HFFc6 (cell line): Measurements from ENCODE around the gene CENPU. TPM values are rescaled to one million over a fixed set of nuclear protein-coding genes. Genes with fewer than 3 reads are reported as not detected.

Source experiments
- DNase-seq: peaks from one replicate; pipeline ENCODE4 v3.0.0-alpha.2; 2018
- H3K27ac Mint-ChIP-seq: 2 replicates; pipeline ENCODE4 v1.8.0; 2020; ENCODE audit warnings: mild to moderate bottlenecking, mixed read lengths
- H3K27me3 Mint-ChIP-seq: 2 replicates; pipeline ENCODE4 v1.8.0; 2021; ENCODE audit warnings: mild to moderate bottlenecking, moderate library complexity, mixed read lengths; ENCODE audit not compliant: insufficient read depth
- H3K36me3 Mint-ChIP-seq: 2 replicates; pipeline ENCODE4 v1.8.0; 2021; ENCODE audit warnings: low read depth, mixed read lengths
- H3K4me1 Mint-ChIP-seq: 2 replicates; pipeline ENCODE4 v1.8.0; 2020; ENCODE audit warnings: low read depth, mixed read lengths
- H3K4me3 Mint-ChIP-seq: 2 replicates; pipeline ENCODE4 v1.8.0; 2020; ENCODE audit warnings: mild to moderate bottlenecking, moderate library complexity, mixed read lengths
- H3K9me3 Mint-ChIP-seq: 2 replicates; pipeline ENCODE4 v1.8.0; 2020; ENCODE audit warnings: mild to moderate bottlenecking, mixed read lengths
- total RNA-seq, 6 experiments: library from RNA; stranded (reverse); fragmentation: NEBNext Ultra II Directional; extraction: Animal tissue kit (Norgen Biotek cat#: 25700); gene quantifications; 2 replicates in 1 of 6; 3 replicates in 5 of 6; pipeline ENCODE4 v1.2.3, GENCODE V29; 2021
- TF ChIP-seq, protein P1 (sequence below): fragments of 200-600 bp; sonication (generic); IDR thresholded peaks from 2 replicates; pipeline ENCODE4 v1.5.0; 2021; ENCODE audit warnings: antibody characterized with exemption, mild to moderate bottlenecking

The CENPU gene
- total RNA-seq, 6 experiments from 2014 or later = 8.8 to 19.1 (median 17.0) TPM

DNA sequence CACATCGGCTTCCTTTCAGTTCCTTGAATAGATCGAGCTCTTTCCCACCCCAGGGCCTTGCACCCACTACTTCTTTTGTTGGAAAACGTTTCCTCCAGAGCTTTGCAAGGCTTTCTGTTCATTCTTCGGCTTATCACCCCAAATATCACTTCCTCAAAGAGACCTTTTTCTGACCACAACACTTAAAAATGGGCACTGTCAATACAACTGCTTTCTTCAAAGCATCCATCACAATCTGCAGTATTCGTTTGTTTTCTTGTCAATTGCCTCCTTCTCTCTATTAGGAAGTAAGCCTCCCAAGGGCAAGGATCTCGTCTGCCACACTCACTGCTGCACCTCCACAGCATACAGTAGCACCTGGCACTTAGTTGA lies 17.7 kb upstream of the CENPU start:
- H3K36me3 Mint-ChIP-seq = peaks cover 10% of the 10 kb centered on the region; the same call in 1 of the 2 replicates
- H3K4me3 Mint-ChIP-seq = no peak overlapping the region
- no peaks in the 10 kb centered on the region for H3K9me3 Mint-ChIP-seq
- TF ChIP-seq, protein P1, sequence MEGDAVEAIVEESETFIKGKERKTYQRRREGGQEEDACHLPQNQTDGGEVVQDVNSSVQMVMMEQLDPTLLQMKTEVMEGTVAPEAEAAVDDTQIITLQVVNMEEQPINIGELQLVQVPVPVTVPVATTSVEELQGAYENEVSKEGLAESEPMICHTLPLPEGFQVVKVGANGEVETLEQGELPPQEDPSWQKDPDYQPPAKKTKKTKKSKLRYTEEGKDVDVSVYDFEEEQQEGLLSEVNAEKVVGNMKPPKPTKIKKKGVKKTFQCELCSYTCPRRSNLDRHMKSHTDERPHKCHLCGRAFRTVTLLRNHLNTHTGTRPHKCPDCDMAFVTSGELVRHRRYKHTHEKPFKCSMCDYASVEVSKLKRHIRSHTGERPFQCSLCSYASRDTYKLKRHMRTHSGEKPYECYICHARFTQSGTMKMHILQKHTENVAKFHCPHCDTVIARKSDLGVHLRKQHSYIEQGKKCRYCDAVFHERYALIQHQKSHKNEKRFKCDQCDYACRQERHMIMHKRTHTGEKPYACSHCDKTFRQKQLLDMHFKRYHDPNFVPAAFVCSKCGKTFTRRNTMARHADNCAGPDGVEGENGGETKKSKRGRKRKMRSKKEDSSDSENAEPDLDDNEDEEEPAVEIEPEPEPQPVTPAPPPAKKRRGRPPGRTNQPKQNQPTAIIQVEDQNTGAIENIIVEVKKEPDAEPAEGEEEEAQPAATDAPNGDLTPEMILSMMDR = no peak
- peaks cover 10% of the 10 kb centered on the region for H3K27me3 Mint-ChIP-seq
- no peak for DNase-seq
- H3K4me1 Mint-ChIP-seq = peaks cover 36% of the 10 kb centered on the region
- H3K27ac Mint-ChIP-seq = no peak overlapping the region

DNA sequence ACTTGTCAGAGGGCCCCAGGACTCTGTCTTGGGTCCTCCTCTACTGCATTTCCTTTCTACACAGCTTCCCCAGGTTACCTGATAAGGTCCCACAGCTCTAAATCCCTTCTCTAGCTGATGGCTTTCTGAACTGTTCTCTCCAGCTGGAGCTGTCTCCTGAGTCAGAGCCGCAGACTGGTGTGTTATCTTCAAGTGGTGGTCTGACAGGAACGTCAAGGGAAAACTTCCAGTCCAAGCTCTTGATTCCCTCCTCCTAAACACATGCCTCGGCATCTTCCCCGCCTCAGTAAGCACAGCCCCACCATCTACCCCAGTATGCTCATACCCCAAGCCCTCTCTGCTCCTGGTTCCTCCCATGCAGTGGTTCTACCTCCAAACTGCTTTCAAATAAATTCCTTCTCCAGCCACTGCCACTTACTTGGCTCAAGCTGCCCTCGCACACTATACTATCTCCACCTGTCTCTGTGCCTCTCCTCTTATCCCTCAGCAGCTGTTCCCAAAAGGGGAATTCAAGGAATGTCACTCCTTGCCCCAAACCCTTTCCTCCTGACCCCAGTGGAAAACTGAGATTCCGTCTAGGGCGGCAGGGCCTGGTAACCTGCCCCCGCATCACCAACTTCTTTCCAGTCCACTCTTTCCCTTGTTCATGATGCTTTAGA lies 17.2 kb upstream of the CENPU start:
- Mint-ChIP-seq H3K36me3 (peaks cover 10% of the 10 kb centered on the region; the same call in 1 of the 2 replicates), H3K9me3 (no peaks in the 10 kb centered on the region), H3K4me1 (peaks cover 36% of the 10 kb centered on the region), H3K27me3 (peaks cover 10% of the 10 kb centered on the region), H3K4me3 (no peak overlapping the region), H3K27ac (no peak overlapping the region)
- TF ChIP-seq, protein P1 = no peak
- DNase-seq = no peak

DNA sequence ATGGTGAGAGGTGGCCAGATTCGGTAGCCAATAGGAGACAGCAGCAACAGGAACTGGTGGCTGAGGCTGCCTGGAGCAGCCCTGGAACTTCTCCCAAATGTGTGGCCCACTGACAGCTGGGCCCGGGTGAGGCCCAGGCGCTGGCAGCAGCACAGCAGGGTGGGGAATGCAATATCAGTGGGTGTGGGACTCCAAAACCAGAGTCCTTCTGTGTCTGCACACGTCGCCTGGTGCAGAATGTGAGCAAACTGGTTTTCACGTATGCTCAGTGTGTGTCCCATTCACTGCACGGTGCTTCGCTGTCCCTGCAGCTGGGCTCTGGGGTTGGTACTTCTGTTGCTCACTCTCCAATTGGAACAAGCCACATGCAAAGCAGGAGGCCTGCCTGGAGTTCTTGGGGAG lies 14.4 kb upstream of the CENPU start:
- Mint-ChIP-seq H3K27me3 (peaks cover 10% of the 10 kb centered on the region), H3K36me3 (peaks cover 3% of the 10 kb centered on the region; the same call in 1 of the 2 replicates), H3K4me3 (no peak overlapping the region), H3K9me3 (no peaks in the 10 kb centered on the region), H3K4me1 (peaks cover 19% of the 10 kb centered on the region), H3K27ac (no peak overlapping the region)
- DNase-seq = no peak
- TF ChIP-seq, protein P1 = no peak

DNA sequence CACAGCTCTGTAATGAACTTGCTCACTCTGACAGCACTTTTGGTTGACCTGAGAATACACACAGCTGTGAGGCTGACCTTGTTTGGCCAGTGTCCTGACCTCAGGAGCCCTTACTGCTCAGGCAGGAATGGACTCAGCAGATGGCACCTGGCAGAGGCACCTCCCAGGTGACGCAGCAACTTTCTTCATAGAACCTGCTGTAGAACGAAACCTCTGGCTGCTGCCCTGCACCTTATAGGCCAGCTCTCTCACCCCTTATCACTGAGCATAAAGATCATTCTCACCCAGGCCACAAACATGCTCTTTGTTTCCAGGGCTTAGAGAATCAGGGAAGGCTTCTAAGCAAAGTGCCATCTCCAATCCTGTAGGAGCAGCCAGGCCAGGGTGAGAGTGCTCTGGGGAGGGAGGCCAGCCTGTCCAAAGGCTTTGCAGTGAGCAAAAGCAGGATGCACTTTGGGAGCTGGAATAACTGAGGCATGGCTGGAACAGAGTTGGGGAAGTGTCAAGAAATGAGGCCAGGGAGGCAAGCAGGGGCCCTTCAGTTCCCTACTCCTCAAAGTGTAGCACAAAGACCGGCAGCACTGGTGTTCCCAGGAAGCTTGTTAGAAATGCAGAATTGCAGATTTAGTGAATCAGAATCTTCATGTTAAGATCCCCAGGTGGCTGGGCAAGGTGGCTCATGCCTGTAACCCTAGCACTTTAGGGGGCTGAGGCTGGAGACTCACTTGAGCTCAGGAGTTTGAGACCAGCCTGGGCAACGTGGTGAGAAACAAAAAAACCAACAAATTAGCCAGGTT lies 13.3 kb upstream of the CENPU start:
- H3K4me3 Mint-ChIP-seq = no peak overlapping the region
- H3K27ac Mint-ChIP-seq = no peak overlapping the region
- H3K4me1 Mint-ChIP-seq = peaks cover 19% of the 10 kb centered on the region
- peaks cover 10% of the 10 kb centered on the region for H3K27me3 Mint-ChIP-seq
- peaks cover under 1% of the 10 kb centered on the region; the same call in 1 of the 2 replicates for H3K36me3 Mint-ChIP-seq
- TF ChIP-seq, protein P1 = no peak
- no peak for DNase-seq
- H3K9me3 Mint-ChIP-seq = no peaks in the 10 kb centered on the region

DNA sequence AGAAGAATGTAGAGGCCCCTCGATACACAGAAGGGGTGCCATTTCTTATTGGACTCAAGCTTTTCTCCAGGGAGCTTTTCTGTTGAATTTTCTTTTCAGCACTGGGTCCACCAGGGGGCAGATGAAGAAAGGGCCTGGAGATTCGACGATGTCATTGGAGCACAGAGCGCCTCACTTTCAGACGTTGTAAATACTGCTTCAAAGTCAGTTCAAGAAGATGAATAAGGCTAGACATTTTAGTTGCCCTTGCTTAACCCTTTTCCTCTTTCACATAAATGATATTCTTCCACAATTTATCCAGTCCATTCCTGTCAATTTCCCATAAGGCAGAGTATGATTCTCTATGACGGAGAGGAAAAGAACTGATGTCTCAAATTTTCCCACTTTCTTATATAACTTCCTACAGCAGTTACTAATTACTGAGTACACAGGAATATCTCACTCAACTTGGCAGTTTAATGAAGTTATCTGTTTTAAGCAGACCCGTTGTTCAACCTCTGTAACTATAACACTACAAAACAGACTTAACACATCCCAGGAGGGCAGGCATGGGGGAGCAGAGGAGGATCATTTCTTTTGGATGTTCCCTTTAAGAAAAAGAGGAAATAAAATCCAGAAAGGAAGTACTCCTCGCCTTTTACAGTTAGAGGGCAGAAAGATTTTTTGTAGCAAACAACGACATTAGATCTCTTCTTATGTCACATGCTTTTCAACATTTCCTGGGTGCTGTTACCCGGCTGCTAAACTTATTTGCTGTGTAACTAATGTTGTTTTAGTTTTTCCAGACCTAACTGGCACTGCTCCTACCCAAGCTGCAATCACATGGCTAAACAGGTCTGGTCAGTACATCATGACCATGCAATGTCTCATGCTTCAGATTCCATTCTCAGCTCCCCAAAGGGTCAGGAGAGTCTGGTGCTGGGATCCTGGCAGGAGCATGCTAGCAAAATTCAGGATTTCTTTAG lies 12.2 kb upstream of the CENPU start:
- Mint-ChIP-seq H3K27me3 (peaks cover 10% of the 10 kb centered on the region), H3K36me3 (peaks cover 5% of the 10 kb centered on the region; the same call in 1 of the 2 replicates), H3K9me3 (no peaks in the 10 kb centered on the region), H3K27ac (peak overlapping the region; percentile 71), H3K4me3 (peak overlapping the region; percentile 66), H3K4me1 (peaks cover 19% of the 10 kb centered on the region)
- TF ChIP-seq, protein P1 = peak; percentile 91
- DNase-seq = peak; percentile 73
